Activated CD4-positive, alpha-beta T cell treated with anti-CD3 and anti-CD28 coated beads for 36 hours (primary cell): ENCODE results near the gene CST2. TPM values are rescaled to one million over a fixed set of nuclear protein-coding genes. Genes with fewer than 3 reads are reported as not detected.
"Not testable (repeated sequence)": the region's sequence is repeated elsewhere in the genome, so short reads cannot be mapped to it uniquely, and the experiment has no call there.

ENCODE experiments used
- ATAC-seq: fragments of 200-7000 bp; cut with Tn5 transposase; one replicate; pipeline ENCODE4 v1.10.0; 2021; ENCODE audit warnings: mild to moderate bottlenecking, moderate library complexity
- CTCF ChIA-PET: fragments of 350-600 bp; sonication (Branson Sonifier 250); formaldehyde crosslinking; loops from one replicate; lab custom pipeline; 2021; ENCODE audit warnings: antibody characterized with exemption; lab: Charles Lee
- POLR2A ChIA-PET: fragments of 350-600 bp; sonication (Branson Sonifier 250); formaldehyde crosslinking; loops from one replicate; lab custom pipeline; 2021; ENCODE audit warnings: antibody characterized with exemption, inconsistent platforms; lab: Charles Lee
- DNase-seq: peaks from one replicate; pipeline ENCODE4 v3.0.0-alpha.2; 2020
- H3K27ac Mint-ChIP-seq: one replicate; pipeline ENCODE4 v1.8.0; 2021; ENCODE audit warnings: mixed read lengths
- H3K27me3 Mint-ChIP-seq: one replicate; pipeline ENCODE4 v1.8.0; 2021; ENCODE audit warnings: mixed read lengths
- H3K36me3 Mint-ChIP-seq: one replicate; pipeline ENCODE4 v1.8.0; 2021; ENCODE audit warnings: low read depth, mixed read lengths
- H3K4me1 Mint-ChIP-seq: one replicate; pipeline ENCODE4 v1.8.0; 2021; ENCODE audit warnings: mixed read lengths
- H3K4me3 Mint-ChIP-seq: one replicate; pipeline ENCODE4 v1.8.0; 2021; ENCODE audit warnings: mild to moderate bottlenecking, moderate library complexity, mixed read lengths
- H3K9me3 Mint-ChIP-seq: one replicate; pipeline ENCODE4 v1.8.0; 2021; ENCODE audit warnings: low read depth, mixed read lengths
- intact Hi-C, 2 experiments: fragments of 100-400 bp; cut with DNase I in 1 of 2; cut with micrococcal nuclease in 1 of 2; formaldehyde crosslinking; loops; one replicate each; pipeline versions ENCODE4 v1.14.2 to v1.15.1; 2022 to 2024; cut with DNase I, micrococcal nuclease
- total RNA-seq, 2 experiments: library from RNA; stranded (reverse); gene quantifications; one replicate each; pipeline ENCODE4 v1.2.3, GENCODE V29; 2021

The CST2 gene
- total RNA-seq: not detected

GRCh38 chr20:23826541-23827021 is at the start of gene CST2:
Gene CST2 (minus strand): TSS chr20:23826729. CDS start chr20:23826660, 69 bp downstream.
- Mint-ChIP-seq H3K9me3 (no peaks in the 10 kb centered on the region), H3K36me3 (no peaks in the 10 kb centered on the region), H3K4me1 (peaks cover 3% of the 10 kb centered on the region), H3K4me3 (no peak within 1 kb of the TSS), H3K27ac (no peak within 1 kb of the TSS), H3K27me3 (no peaks in the 10 kb centered on the region)
- intact Hi-C loops: no loop called here
- ChIA-PET CTCF (no interaction called here), POLR2A (no interaction called here)
- ATAC-seq (no peak), DNase-seq (no peak)

- no peak for DNase-seq
- Mint-ChIP-seq H3K36me3 (no peaks in the 10 kb centered on the region), H3K27me3 (peaks cover 2% of the 10 kb centered on the region), H3K4me1 (peaks cover 47% of the 10 kb centered on the region), H3K27ac (no peak overlapping the region), H3K4me3 (no peak overlapping the region), H3K9me3 (no peaks in the 10 kb centered on the region)
- CTCF ChIA-PET: no interaction called here
- ATAC-seq: no peak
- POLR2A ChIA-PET: no interaction called here
- intact Hi-C loops: loop anchor here in 1 of 2 experiments (5.0 to 10.0 kb wide), 2 partner anchors 42 to 71 kb away; no protein-coding TSS in a partner anchor
Observed at GRCh38 chr20:23875606-23876237, 49.2 kb upstream of the CST2 start.

GRCh38 chr20:23874747-23875146 is 48.2 kb upstream of the CST2 start:
- H3K27ac Mint-ChIP-seq: peak overlapping the region; percentile 83
- CTCF ChIA-PET: interaction anchor here (0.5 to 0.6 kb wide), 2 partner anchors 274 to 515 kb away, joined by 3 to 4 read pairs; no protein-coding TSS in a partner anchor
- POLR2A ChIA-PET: no interaction called here
- peak; percentile 61 for ATAC-seq
- DNase-seq: peak; percentile 44
- H3K4me3 Mint-ChIP-seq: no peak overlapping the region
- intact Hi-C loops: loop anchor here (5.0 to 10.0 kb wide), 3 partner anchors 43 to 72 kb away; no protein-coding TSS in a partner anchor
- H3K27me3 Mint-ChIP-seq: peaks cover 2% of the 10 kb centered on the region
- H3K9me3 Mint-ChIP-seq: no peaks in the 10 kb centered on the region
- H3K36me3 Mint-ChIP-seq: no peaks in the 10 kb centered on the region
- H3K4me1 Mint-ChIP-seq: peaks cover 54% of the 10 kb centered on the region

- Mint-ChIP-seq H3K36me3 (no peaks in the 10 kb centered on the region), H3K4me1 (peaks cover 54% of the 10 kb centered on the region), H3K4me3 (no peak overlapping the region), H3K27ac (no peak overlapping the region), H3K9me3 (no peaks in the 10 kb centered on the region), H3K27me3 (peaks cover 2% of the 10 kb centered on the region)
- ChIA-PET CTCF (interaction anchor here (0.6 to 1.7 kb wide), 3 partner anchors 50 to 1369 kb away, joined by 3 to 5 read pairs (median 4); no protein-coding TSS in a partner anchor), POLR2A (interaction anchor here (0.6 to 0.9 kb wide), 3 partner anchors 42 to 1752 kb away, joined by 3 read pairs; no protein-coding TSS in a partner anchor)
- ATAC-seq: peak; percentile 62
- intact Hi-C loops: loop anchor here (1.0 to 10.0 kb wide), 3 partner anchors 43 to 71 kb away; no protein-coding TSS in a partner anchor
- DNase-seq: peak; percentile 46
Observed at GRCh38 chr20:23873370-23874015, 47.0 kb upstream of the CST2 start.

GRCh38 chr20:23872065-23872464 is 45.5 kb upstream of the CST2 start:
- Mint-ChIP-seq H3K36me3 (no peaks in the 10 kb centered on the region), H3K27me3 (peaks cover 4% of the 10 kb centered on the region), H3K4me1 (peaks cover 50% of the 10 kb centered on the region), H3K4me3 (no peak overlapping the region), H3K27ac (no peak overlapping the region), H3K9me3 (no peaks in the 10 kb centered on the region)
- POLR2A ChIA-PET: no interaction called here
- DNase-seq (no peak), ATAC-seq (no peak)
- intact Hi-C loops: loop anchor here (5.0 to 10.0 kb wide), 2 partner anchors 67 to 70 kb away; no protein-coding TSS in a partner anchor
- CTCF ChIA-PET: interaction anchor here (1.7 kb wide), 1 partner anchor 49 kb away, joined by 5 read pairs; no protein-coding TSS in a partner anchor

GRCh38 chr20:23870461-23870860 is 43.9 kb upstream of the CST2 start:
- no peak for ATAC-seq
- DNase-seq: no peak
- Mint-ChIP-seq H3K27me3 (peaks cover 5% of the 10 kb centered on the region), H3K36me3 (no peaks in the 10 kb centered on the region), H3K4me3 (no peak overlapping the region), H3K27ac (peak overlapping the region; percentile 13), H3K4me1 (peaks cover 43% of the 10 kb centered on the region), H3K9me3 (no peaks in the 10 kb centered on the region)
- intact Hi-C loops: loop anchor here (5.0 to 10.0 kb wide), 2 partner anchors 66 to 68 kb away; no protein-coding TSS in a partner anchor
- ChIA-PET CTCF (interaction anchor here (0.6 to 1.2 kb wide), 2 partner anchors 17 to 86 kb away, joined by 4 to 5 read pairs; no protein-coding TSS in a partner anchor), POLR2A (no interaction called here)

- Mint-ChIP-seq H3K27me3 (peaks cover 5% of the 10 kb centered on the region), H3K27ac (no peak overlapping the region), H3K4me3 (no peak overlapping the region), H3K36me3 (no peaks in the 10 kb centered on the region), H3K9me3 (no peaks in the 10 kb centered on the region), H3K4me1 (peaks cover 35% of the 10 kb centered on the region)
- ATAC-seq (no peak), DNase-seq (no peak)
- CTCF ChIA-PET: no interaction called here
- POLR2A ChIA-PET: no interaction called here
- intact Hi-C loops: no loop called here
Observed at GRCh38 chr20:23869520-23869919, 43.0 kb upstream of the CST2 start.

- Mint-ChIP-seq H3K4me3 (no peak overlapping the region), H3K36me3 (no peaks in the 10 kb centered on the region), H3K27me3 (peaks cover 5% of the 10 kb centered on the region), H3K27ac (no peak overlapping the region), H3K9me3 (no peaks in the 10 kb centered on the region), H3K4me1 (peaks cover 23% of the 10 kb centered on the region)
- DNase-seq (no peak), ATAC-seq (no peak)
- ChIA-PET POLR2A (no interaction called here), CTCF (interaction anchor here (0.7 to 1.1 kb wide), 2 partner anchors 10 to 18 kb away, joined by 4 read pairs; no protein-coding TSS in a partner anchor)
- intact Hi-C loops: no loop called here
Observed at GRCh38 chr20:23868321-23868720, 41.8 kb upstream of the CST2 start.

GRCh38 chr20:23867152-23867776 is 40.7 kb upstream of the CST2 start:
- H3K27me3 Mint-ChIP-seq: peaks cover 5% of the 10 kb centered on the region
- H3K4me1 Mint-ChIP-seq: peaks cover 13% of the 10 kb centered on the region
- DNase-seq (no peak), ATAC-seq (no peak)
- no peaks in the 10 kb centered on the region for H3K9me3 Mint-ChIP-seq
- H3K36me3 Mint-ChIP-seq: no peaks in the 10 kb centered on the region
- ChIA-PET POLR2A (no interaction called here), CTCF (no interaction called here)
- no peak overlapping the region for H3K27ac Mint-ChIP-seq
- H3K4me3 Mint-ChIP-seq: no peak overlapping the region
- intact Hi-C loops: no loop called here

- H3K27ac Mint-ChIP-seq, H3K9me3 Mint-ChIP-seq, CTCF ChIA-PET, H3K27me3 Mint-ChIP-seq, H3K4me1 Mint-ChIP-seq, H3K4me3 Mint-ChIP-seq, intact Hi-C loops, H3K36me3 Mint-ChIP-seq, DNase-seq, POLR2A ChIA-PET, ATAC-seq: not testable (repeated sequence)
Observed at GRCh38 chr20:23860771-23861170, 34.2 kb upstream of the CST2 start.

- Mint-ChIP-seq H3K27me3 (peaks cover 2% of the 10 kb centered on the region), H3K9me3 (no peaks in the 10 kb centered on the region), H3K27ac (no peak overlapping the region), H3K4me3 (no peak overlapping the region), H3K4me1 (no peaks in the 10 kb centered on the region), H3K36me3 (no peaks in the 10 kb centered on the region)
- ChIA-PET CTCF (no interaction called here), POLR2A (no interaction called here)
- DNase-seq (no peak), ATAC-seq (no peak)
- intact Hi-C loops: no loop called here
Observed at GRCh38 chr20:23857962-23858595, 31.6 kb upstream of the CST2 start.
